T-helper 17 cell (primary cell): ENCODE data around the gene AFF1. TPM values are rescaled to one million over a fixed set of nuclear protein-coding genes. Genes with fewer than 3 reads are reported as not detected.
A peak's percentile ranks its signal among the peaks of the same experiment; 100 is the strongest.

Experiments used
- ATAC-seq: fragments of 150-1000 bp; cut with Tn5 transposase; 2 replicates; pipeline ENCODE4 v1.10.0; 2021; ENCODE audit warnings: mild to moderate bottlenecking, moderate library complexity
- DNase-seq, 3 donors: peaks; one replicate each; pipeline versions ENCODE4 v3.0.0 to v3.0.0-alpha.2; 2020 to 2021
- H3K9me3 ChIP-seq: one replicate; pipeline ENCODE4 v1.7.0; 2013; ENCODE audit warnings: low read length, mild to moderate bottlenecking; ENCODE audit not compliant: control insufficient read depth, poor library complexity, severe bottlenecking
- H3K27ac Mint-ChIP-seq: one replicate; pipeline ENCODE4 v1.8.0; 2022; ENCODE audit warnings: mild to moderate bottlenecking, moderate library complexity, mixed read lengths
- H3K27me3 Mint-ChIP-seq: one replicate; pipeline ENCODE4 v1.8.0; 2022; ENCODE audit warnings: mixed read lengths
- H3K36me3 Mint-ChIP-seq: one replicate; pipeline ENCODE4 v1.8.0; 2022; ENCODE audit warnings: low read depth, mixed read lengths
- H3K4me1 Mint-ChIP-seq: one replicate; pipeline ENCODE4 v1.8.0; 2022; ENCODE audit warnings: mild to moderate bottlenecking, mixed read lengths
- H3K4me3 Mint-ChIP-seq: one replicate; pipeline ENCODE4 v1.8.0; 2022; ENCODE audit warnings: mild to moderate bottlenecking, moderate library complexity, mixed read lengths
- total RNA-seq, 4 donors: library from RNA in 2 of 4; stranded (reverse) in 2 of 4; gene quantifications; one replicate each; pipeline ENCODE4 v1.2.3 and lab custom pipeline; 2022 to 2026

Gene AFF1
- total RNA-seq, 2 donors from 2014 or later: 105 to 121 TPM

DNA sequence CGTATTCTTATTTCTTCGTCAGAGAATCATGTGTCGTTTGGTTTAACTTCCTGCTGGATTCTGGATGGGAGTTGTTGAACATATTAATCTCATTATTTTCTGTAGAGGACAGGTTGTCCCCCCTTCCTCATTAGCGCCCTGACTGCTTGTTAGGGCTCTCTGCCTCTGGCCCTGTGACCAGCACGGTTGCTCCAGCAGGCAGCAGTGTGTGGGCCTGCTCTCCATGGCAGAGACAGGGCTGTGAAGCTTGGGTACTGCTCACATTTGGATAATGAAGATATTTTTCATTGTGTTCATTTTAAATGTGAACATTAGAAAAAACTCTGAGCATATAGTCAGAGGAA, 182.9 kb downstream of the AFF1 start:
- no peak for ATAC-seq
- H3K4me3 Mint-ChIP-seq: no peak overlapping the region
- no peak overlapping the region for H3K27ac Mint-ChIP-seq
- H3K4me1 Mint-ChIP-seq: peaks cover 30% of the 10 kb centered on the region
- no peaks in the 10 kb centered on the region for H3K9me3 ChIP-seq
- no peak for DNase-seq
- no peaks in the 10 kb centered on the region for H3K27me3 Mint-ChIP-seq
- H3K36me3 Mint-ChIP-seq: peaks cover 2% of the 10 kb centered on the region

DNA sequence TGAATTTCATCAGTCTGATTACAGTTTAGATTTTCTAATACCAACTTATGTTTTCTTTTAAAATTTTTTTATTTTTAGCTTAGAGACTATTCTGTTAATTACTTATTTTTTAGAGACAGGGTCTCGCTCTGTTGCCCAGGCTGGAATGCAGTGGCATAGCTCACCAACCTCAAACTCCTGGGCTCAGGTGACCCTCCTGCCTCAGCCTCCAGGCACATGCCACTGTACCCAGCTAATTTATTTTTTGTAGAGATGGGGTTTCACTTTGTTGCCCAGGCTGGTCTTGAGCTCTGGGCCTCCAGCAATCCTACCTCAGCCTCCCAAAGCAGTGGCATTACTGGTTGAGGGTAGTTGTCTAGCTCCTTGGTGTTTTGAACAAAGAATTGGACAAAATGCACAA, 183.6 kb downstream of the AFF1 start:
- no peaks in the 10 kb centered on the region for H3K9me3 ChIP-seq
- DNase-seq: no peak
- peaks cover 33% of the 10 kb centered on the region for H3K4me1 Mint-ChIP-seq
- no peak for ATAC-seq
- no peak overlapping the region for H3K4me3 Mint-ChIP-seq
- H3K27ac Mint-ChIP-seq: peak overlapping the region; percentile 53
- H3K36me3 Mint-ChIP-seq: peaks cover 2% of the 10 kb centered on the region
- no peaks in the 10 kb centered on the region for H3K27me3 Mint-ChIP-seq

DNA sequence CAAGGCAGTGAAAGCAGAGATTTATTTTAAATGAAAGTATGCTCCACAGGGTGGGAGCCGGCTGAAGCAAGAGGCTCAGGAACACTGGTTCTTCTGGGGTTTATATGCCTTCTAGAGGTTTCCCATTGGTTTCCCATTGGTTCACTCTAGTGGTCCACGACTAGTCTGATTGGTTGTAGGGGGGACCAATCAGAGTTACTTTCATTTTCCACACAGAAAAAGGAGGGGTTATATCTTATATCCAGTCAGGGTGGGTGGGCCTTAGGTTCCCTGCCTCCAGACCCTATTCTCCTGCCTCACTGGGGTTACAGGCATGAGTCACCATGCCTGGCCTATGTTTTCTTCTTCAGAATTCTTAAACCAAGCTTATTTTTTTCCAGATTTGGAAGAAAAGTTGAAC, 184.0 kb downstream of the AFF1 start:
- peaks cover 2% of the 10 kb centered on the region for H3K36me3 Mint-ChIP-seq
- H3K4me3 Mint-ChIP-seq: no peak overlapping the region
- H3K9me3 ChIP-seq: no peaks in the 10 kb centered on the region
- DNase-seq (no peak), ATAC-seq (peak; percentile 45)
- H3K4me1 Mint-ChIP-seq: peaks cover 35% of the 10 kb centered on the region
- H3K27ac Mint-ChIP-seq: peak overlapping the region; percentile 53
- H3K27me3 Mint-ChIP-seq: no peaks in the 10 kb centered on the region

DNA sequence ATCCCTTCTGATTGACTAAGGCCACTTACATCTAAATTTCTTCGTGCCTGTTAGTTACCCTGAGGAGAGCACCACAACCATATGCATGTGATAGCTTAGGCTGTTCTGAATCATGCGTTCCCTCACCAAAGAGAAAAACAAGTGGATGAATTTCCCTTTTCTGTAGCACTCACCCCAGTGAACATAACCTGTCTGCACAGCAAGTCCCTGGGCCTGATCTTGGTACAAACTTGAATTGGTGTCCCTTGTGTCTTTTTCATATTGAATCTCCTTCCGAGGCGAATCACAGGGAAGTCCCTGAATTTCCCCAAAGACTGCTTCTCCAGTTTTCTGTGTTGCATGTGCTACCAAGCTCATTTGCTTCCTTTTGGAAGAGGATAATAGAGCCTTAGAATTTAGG, 185.2 kb downstream of the AFF1 start:
- DNase-seq: no peak
- no peaks in the 10 kb centered on the region for H3K9me3 ChIP-seq
- peak overlapping the region; percentile 93 for H3K27ac Mint-ChIP-seq
- peaks cover 5% of the 10 kb centered on the region for H3K36me3 Mint-ChIP-seq
- no peaks in the 10 kb centered on the region for H3K27me3 Mint-ChIP-seq
- H3K4me1 Mint-ChIP-seq: peaks cover 38% of the 10 kb centered on the region
- no peak for ATAC-seq
- no peak overlapping the region for H3K4me3 Mint-ChIP-seq

DNA sequence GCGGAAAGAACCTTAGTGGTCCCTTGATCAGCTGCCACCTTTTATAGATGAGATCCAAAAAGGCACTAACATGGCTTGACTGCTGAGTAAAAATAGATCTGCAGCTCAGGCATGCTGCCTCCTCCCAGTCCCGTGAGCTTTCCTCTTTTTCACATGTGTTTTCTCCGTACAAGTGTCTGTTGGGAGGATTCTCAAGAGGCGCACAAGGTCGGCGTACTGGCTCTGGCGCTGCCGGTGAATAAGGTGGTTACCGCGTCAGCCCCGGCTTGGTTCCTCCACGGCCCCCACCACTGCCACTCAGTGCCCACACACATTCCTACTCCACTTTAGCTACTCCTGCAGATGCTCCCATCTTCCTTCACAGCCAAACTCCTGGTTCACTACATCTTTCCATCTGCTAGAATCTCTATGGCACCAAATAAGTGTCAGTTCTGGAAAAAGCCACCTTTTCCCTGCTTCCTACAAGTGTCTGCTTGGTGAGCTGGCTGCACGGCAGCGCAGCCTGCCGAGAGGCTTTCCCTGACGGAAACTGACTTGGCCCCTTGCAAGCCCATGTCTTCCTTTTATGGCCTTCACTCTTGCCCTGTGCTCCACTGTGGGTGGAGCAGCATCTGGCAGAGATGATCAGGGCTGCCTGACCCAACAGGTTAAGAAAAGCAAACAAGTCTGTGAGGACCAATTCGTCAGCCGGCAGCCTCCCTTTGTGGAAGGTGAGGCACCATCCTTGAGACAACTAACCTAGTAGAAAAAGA, 185.8 kb downstream of the AFF1 start:
- ATAC-seq: no peak
- H3K36me3 Mint-ChIP-seq: peaks cover 8% of the 10 kb centered on the region
- no peak for DNase-seq
- peak overlapping the region; percentile 93 for H3K27ac Mint-ChIP-seq
- peaks cover 38% of the 10 kb centered on the region for H3K4me1 Mint-ChIP-seq
- H3K4me3 Mint-ChIP-seq: no peak overlapping the region
- no peaks in the 10 kb centered on the region for H3K9me3 ChIP-seq
- no peaks in the 10 kb centered on the region for H3K27me3 Mint-ChIP-seq

DNA sequence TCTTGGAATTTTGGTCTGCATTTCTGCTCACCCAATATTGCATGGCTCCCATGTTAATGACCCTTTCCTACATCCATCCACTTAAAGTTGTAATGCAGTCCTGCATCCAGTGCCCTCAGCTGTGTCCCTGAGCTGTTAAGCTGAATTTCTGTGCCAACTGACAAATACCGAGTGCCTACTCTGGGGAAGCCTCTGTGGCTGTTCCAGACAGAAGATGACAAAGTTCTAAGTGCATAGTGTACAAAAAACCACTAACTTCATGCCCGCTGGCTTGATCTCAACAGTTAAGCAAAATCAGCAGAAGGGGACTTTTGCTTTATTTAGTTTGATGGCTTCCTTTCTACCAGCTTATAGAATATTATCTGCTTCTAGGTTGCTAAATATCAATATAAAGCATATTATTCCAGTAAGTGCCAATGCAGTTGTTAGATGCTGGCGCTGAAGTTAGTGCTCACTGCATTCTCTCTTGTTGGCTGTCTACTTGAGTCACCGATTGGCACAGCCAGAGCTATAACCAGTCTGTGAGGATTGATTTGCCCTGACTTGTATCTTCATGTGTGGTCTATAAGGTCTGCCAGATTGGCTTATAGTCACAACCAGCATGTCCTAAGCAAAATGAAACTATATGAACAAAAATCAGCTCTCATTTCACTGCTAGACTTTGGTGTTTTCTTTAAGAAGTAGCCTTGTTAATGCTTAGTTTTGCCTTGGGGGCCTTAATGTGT, 186.7 kb downstream of the AFF1 start:
- peak; percentile 28 for ATAC-seq
- no peaks in the 10 kb centered on the region for H3K9me3 ChIP-seq
- Mint-ChIP-seq H3K4me3 (no peak overlapping the region), H3K4me1 (peaks cover 38% of the 10 kb centered on the region), H3K27me3 (no peaks in the 10 kb centered on the region), H3K27ac (peak overlapping the region; percentile 93), H3K36me3 (peaks cover 8% of the 10 kb centered on the region)
- no peak for DNase-seq

DNA sequence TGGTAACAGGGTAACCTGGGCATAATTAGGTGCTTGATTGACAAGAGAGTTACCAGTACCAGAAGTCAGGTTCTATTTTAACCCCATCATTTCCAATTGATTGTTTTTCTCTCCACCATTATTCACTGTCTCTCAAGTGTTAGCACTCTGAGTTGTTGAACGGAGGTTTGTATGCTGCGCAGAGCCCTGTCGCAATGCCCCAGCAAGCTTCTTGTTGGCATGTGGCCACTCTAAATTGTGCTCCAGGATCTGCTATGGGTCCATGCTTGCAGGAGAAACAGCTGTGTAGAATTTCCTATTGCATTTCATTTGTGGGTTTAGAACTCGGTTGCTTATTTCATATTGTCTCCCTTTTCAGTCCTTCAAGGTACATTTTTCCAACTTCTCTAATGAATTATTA, 187.4 kb downstream of the AFF1 start:
- Mint-ChIP-seq H3K4me1 (peaks cover 37% of the 10 kb centered on the region), H3K36me3 (peaks cover 10% of the 10 kb centered on the region), H3K27ac (peak overlapping the region; percentile 93), H3K27me3 (no peaks in the 10 kb centered on the region), H3K4me3 (no peak overlapping the region)
- DNase-seq: no peak
- ATAC-seq: no peak
- H3K9me3 ChIP-seq: no peaks in the 10 kb centered on the region

DNA sequence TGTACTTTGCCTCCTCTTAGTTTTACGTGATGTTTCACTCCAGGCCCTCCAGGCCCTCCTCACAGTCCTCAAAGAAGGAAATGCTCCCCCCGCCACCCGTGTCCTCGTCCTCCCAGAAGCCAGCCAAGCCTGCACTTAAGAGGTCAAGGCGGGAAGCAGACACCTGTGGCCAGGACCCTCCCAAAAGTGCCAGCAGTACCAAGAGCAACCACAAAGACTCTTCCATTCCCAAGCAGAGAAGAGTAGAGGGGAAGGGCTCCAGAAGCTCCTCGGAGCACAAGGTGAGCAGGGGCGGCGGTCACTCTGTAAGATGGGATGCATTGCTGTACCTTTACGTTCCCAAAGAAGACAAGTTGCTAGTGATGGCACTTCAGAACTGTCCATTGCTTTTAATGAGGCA, 191.2 kb downstream of the AFF1 start:
- no peaks in the 10 kb centered on the region for H3K27me3 Mint-ChIP-seq
- ATAC-seq (no peak), DNase-seq (no peak)
- no peak overlapping the region for H3K27ac Mint-ChIP-seq
- H3K9me3 ChIP-seq: no peaks in the 10 kb centered on the region
- no peak overlapping the region for H3K4me3 Mint-ChIP-seq
- peaks cover 17% of the 10 kb centered on the region for H3K36me3 Mint-ChIP-seq
- peaks cover 24% of the 10 kb centered on the region for H3K4me1 Mint-ChIP-seq

DNA sequence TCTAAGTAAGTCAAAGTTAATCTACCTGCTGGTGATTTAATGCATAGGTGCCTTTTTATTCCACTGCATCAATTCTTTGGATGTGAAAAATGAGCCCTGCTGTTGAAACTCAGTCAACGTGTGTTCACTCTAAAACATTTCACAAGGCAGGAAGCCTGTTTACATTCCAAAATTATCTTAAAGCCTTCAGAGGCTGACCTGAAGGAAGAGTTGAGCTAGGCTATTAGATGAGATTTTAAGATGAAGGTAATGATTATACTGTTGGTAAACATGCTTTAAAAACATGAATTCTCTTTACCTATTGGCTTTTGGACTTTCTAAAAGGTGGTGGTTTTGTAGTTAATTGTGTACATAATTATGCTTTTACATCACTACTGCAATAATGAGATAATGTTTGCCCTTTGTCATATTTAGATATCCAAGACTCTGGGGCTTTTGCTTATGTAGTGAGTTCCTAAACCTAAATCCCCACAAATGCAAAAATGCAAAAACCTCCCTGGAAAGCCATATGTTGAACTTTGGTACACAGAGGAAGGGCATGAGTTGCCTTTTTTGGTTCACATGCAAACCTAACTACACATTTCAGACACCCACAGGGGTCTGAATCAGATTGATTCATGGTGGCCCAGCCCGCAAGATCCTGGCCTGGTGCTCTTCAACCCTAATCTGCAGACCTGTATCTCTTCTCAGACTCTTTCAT, 193.3 kb downstream of the AFF1 start:
- ATAC-seq (no peak), DNase-seq (no peak)
- Mint-ChIP-seq H3K4me3 (no peak overlapping the region), H3K4me1 (peaks cover 13% of the 10 kb centered on the region), H3K27ac (peak overlapping the region; percentile 45), H3K27me3 (no peaks in the 10 kb centered on the region), H3K36me3 (peaks cover 17% of the 10 kb centered on the region)
- no peaks in the 10 kb centered on the region for H3K9me3 ChIP-seq

DNA sequence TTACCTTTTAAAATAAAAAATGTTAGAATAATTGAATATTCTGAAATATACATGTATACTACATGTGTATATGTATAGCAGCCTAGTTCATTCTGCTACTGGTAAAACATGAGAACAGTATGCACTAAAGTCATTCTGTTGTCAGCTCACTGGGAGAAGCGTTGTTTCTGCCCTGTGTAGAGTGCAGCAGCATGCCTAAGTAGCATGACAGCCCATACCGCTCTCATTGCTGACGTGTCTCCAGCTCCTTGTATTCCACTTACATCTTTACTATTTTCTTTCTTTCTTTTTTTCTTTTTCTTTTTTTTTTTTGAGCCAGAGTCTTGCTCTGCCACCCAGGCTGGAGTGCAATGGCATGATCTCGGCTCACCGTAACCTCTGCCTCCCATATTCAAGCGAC, 194.9 kb downstream of the AFF1 start:
- no peaks in the 10 kb centered on the region for H3K27me3 Mint-ChIP-seq
- H3K36me3 Mint-ChIP-seq: peaks cover 26% of the 10 kb centered on the region
- H3K27ac Mint-ChIP-seq: peak overlapping the region; percentile 49
- H3K9me3 ChIP-seq: no peaks in the 10 kb centered on the region
- no peak overlapping the region for H3K4me3 Mint-ChIP-seq
- DNase-seq: no peak
- no peak for ATAC-seq
- H3K4me1 Mint-ChIP-seq: peaks cover 15% of the 10 kb centered on the region

DNA sequence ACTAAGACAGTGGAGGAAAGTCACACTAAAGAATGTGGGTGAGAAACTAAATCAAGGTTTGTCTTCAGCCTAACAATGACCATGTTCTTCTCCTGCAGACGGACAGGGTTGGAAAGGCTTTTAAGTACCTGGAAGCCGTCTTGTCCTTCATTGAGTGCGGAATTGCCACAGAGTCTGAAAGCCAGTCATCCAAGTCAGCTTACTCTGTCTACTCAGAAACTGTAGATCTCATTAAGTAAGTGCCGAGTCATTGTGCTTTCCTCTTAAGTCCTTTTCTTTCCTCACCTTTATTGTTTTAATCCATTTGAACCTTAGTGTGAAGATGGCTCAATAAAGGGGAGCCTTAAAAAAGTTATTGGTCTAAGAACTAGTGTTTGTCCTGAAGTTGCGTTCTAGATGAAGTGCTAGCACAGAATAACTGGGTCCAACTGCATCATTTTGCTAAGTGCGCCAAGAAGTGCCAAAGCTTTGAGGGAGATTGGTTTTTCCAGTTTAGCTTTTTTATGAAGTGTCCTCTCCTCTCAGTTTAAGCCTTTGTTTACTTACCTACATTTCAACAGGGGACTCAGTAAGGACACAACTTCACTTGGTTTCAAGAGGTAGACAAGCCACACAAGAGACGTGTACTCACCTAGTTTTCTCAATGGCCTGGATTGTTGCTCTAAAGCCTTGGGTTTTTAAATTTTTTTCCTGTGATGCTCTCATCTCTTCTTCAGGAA, 196.3 kb downstream of the AFF1 start:
- H3K4me3 Mint-ChIP-seq: no peak overlapping the region
- ATAC-seq: no peak
- H3K36me3 Mint-ChIP-seq: peaks cover 19% of the 10 kb centered on the region
- no peaks in the 10 kb centered on the region for H3K9me3 ChIP-seq
- DNase-seq: no peak
- H3K27ac Mint-ChIP-seq: no peak overlapping the region
- H3K27me3 Mint-ChIP-seq: no peaks in the 10 kb centered on the region
- peaks cover 13% of the 10 kb centered on the region for H3K4me1 Mint-ChIP-seq

DNA sequence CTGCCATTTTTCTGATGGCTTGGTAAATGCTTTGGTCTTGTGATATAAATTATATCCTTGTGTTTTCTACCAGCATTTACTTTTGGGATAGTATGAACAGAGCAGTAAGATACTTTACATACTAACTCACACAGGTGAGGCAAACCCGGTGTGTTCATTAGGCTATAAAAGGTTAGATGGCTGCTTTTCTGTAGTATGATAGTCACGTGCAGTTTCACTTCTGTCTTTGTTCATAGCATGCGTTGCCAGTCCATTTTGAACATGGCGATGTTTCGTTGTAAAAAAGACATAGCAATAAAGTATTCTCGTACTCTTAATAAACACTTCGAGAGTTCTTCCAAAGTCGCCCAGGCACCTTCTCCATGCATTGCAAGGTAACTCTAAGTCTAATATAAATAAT, 197.2 kb downstream of the AFF1 start:
- ATAC-seq: no peak
- no peak overlapping the region for H3K4me3 Mint-ChIP-seq
- peaks cover 10% of the 10 kb centered on the region for H3K4me1 Mint-ChIP-seq
- peak overlapping the region; percentile 47 for H3K27ac Mint-ChIP-seq
- no peaks in the 10 kb centered on the region for H3K27me3 Mint-ChIP-seq
- H3K9me3 ChIP-seq: no peaks in the 10 kb centered on the region
- DNase-seq: no peak
- peaks cover 17% of the 10 kb centered on the region for H3K36me3 Mint-ChIP-seq

DNA sequence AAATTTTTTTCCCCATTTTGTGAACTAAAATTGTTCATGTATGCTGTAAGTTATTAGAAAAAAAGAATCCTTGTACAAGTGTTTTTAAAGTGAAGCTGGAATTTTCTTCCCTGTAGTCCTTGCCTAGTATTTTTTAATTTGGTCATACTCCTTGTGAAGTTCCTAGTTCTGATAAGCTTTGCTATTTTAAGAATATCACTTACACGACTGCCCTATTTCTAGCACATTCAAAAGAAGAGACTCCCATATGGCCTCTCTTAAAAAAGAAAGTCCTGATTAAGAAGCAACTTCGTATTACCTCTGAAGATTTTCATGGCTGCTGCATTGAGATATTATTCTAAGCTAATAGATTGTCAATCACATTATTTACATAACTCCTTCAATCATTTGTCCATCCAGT, 198.4 kb downstream of the AFF1 start:
- Mint-ChIP-seq H3K4me3 (no peak overlapping the region), H3K27ac (peak overlapping the region; percentile 47), H3K4me1 (peaks cover 9% of the 10 kb centered on the region), H3K27me3 (no peaks in the 10 kb centered on the region), H3K36me3 (peaks cover 11% of the 10 kb centered on the region)
- no peak for ATAC-seq
- no peaks in the 10 kb centered on the region for H3K9me3 ChIP-seq
- DNase-seq: no peak
